Ovary (tissue), 9 donors: ENCODE data around the gene DERL3. TPM values are rescaled to one million over a fixed set of nuclear protein-coding genes. Genes with fewer than 3 reads are reported as not detected.

ENCODE experiments used
- DNase-seq, 5 donors: peaks; one replicate each; pipeline ENCODE4 v3.0.0-alpha.2; 2019 to 2020
- H3K27ac ChIP-seq, 2 donors: fragments of 200-600 bp; one replicate each; pipeline versions ENCODE4 v1.5.1 to v1.8.0; 2019 to 2022
- H3K27me3 ChIP-seq: fragments of 200-600 bp; one replicate; pipeline ENCODE4 v1.8.0; 2022
- H3K36me3 ChIP-seq: fragments of 200-600 bp; sonication (generic); one replicate; pipeline ENCODE4 v1.5.1; 2019
- H3K4me1 ChIP-seq: one replicate; pipeline ENCODE4 v1.8.1; 2013; ENCODE audit warnings: mild to moderate bottlenecking, moderate library complexity; ENCODE audit not compliant: insufficient read depth
- H3K4me3 ChIP-seq: fragments of 200-600 bp; sonication (generic); one replicate; pipeline ENCODE4 v1.5.1; 2017
- H3K9me3 ChIP-seq, 2 donors: fragments of 200-600 bp in 1 of 2; sonication (generic) in 1 of 2; one replicate each; pipeline versions ENCODE4 v1.5.1 to v1.8.1; 2013 to 2019; ENCODE audit warnings: mild to moderate bottlenecking in 1 of 2, moderate library complexity in 1 of 2
- CTCF ChIP-seq, 3 donors: fragments of 450-650 bp in 2 of 3; fragments of 200-600 bp in 1 of 3; IDR thresholded peaks; one replicate each; pipeline versions ENCODE4 v1.5.1 to v1.8.0; 2016 to 2022; ENCODE audit warnings: antibody characterized with exemption in 3 of 3, mild to moderate bottlenecking in 1 of 3
- EP300 ChIP-seq: sonication (generic); formaldehyde crosslinking; IDR thresholded peaks from one replicate; pipeline ENCODE4 v1.6.1; 2017; ENCODE audit warnings: antibody characterized with exemption
- POLR2A ChIP-seq: fragments of 450-650 bp; IDR thresholded peaks from one replicate; pipeline ENCODE4 v1.6.1; 2017; ENCODE audit warnings: antibody characterized with exemption, mild to moderate bottlenecking, moderate library complexity
- WGBS, 3 donors: extraction: QIAGEN DNeasy Blood & Tissue Kit in 1 of 3; methylation state at CpG; one replicate each; pipeline versions ENCODE4 v1.1.5 to v1.1.7; 2013 to 2017; 5-methylcytosine and 5-hydroxymethylcytosine counted together
- intact Hi-C, 4 donors: fragments of 100-400 bp; cut with DNase I; formaldehyde crosslinking; loops; one replicate each; pipeline versions ENCODE4 v1.11.0 to v1.15.1; 2022 to 2023
- polyA plus RNA-seq, 2 donors: library from polyadenylated mRNA; stranded (reverse); fragments of 200-250 nt in 1 of 2; fragments of 350-450 nt in 1 of 2; fragmentation: Illumina TruSeq in 1 of 2; extraction: RNeasy Lipid Tissue Mini Kit (QIAGEN cat#74804) in 1 of 2; gene quantifications; one replicate each; pipeline ENCODE4 v1.2.3, GENCODE V29; 2013 to 2014
- total RNA-seq, 7 donors: library from RNA; depleted of rRNA in 2 of 7; stranded (reverse); fragments of >200 nt in 2 of 7; fragmentation: NEBNext Ultra II Directional in 3 of 7; extraction: Animal tissue kit (Norgen Biotek cat#: 25700) in 3 of 7; gene quantifications; one replicate each; pipeline versions ENCODE4 v1.1.0 to v1.2.4, GENCODE V29; 2016 to 2023
- donor health status: DM: no; HTN: no; CAD: no; lungs with moderate emphysema.
- donor health status: DM: no; HTN: no; CAD: no.
- donor health status: Bipolar disorder and iron deficiency.
- donor health status: DM: yes; HTN: yes; CAD: no.
- donor health status: DM: no; HTN: no; CAD: no.
- donor health status: DM: yes; HTN: yes; CAD: no.

Gene DERL3
- total and polyA plus RNA-seq, 9 donors, result 0.45 to 3.9 (median 1.8) TPM

- Histone ChIP-seq H3K36me3 (no peaks in the 10 kb centered on the region), H3K27ac (no peak overlapping the region), H3K27me3 (no peaks in the 10 kb centered on the region), H3K4me1 (peaks cover 5% of the 10 kb centered on the region), H3K9me3 (no peaks in the 10 kb centered on the region), H3K4me3 (no peak overlapping the region)
- TF ChIP-seq CTCF (IDR thresholded peaks at IDR 0.05) (no peak), POLR2A (no peak), EP300 (no peak)
- no peak for DNase-seq
- WGBS, 3 donors, result 68 to 78% (median 74%) methylated on average over 8 of the region's 8 CpGs
- intact Hi-C loops, result loop anchor here (5.0 to 10.0 kb wide), 3 partner anchors 77 to 310 kb away; partner anchors contain the start of gene CHCHD10 (in 4 of the 4)
Observed at GRCh38 chr22:23844739-23845202, 6.0 kb upstream of the DERL3 start.

- Histone ChIP-seq H3K27ac (no peak overlapping the region), H3K4me3 (no peak overlapping the region), H3K27me3 (no peaks in the 10 kb centered on the region), H3K4me1 (peaks cover 8% of the 10 kb centered on the region), H3K36me3 (no peaks in the 10 kb centered on the region), H3K9me3 (no peaks in the 10 kb centered on the region)
- intact Hi-C loops, result loop anchor here in 1 of 4 donors (10.0 kb wide), 1 partner anchor 308 kb away; no protein-coding TSS in a partner anchor
- no peak for TF ChIP-seq POLR2A
- WGBS, 3 donors, result 87 to 93% (median 87%) methylated on average over 4 of the region's 4 CpGs
- DNase-seq, result no peak
Observed at GRCh38 chr22:23842599-23842998, 3.8 kb upstream of the DERL3 start.

- WGBS, 3 donors, result 59 to 63% (median 63%) methylated on average over 20 of the region's 20 CpGs
- Histone ChIP-seq H3K36me3 (no peaks in the 10 kb centered on the region), H3K4me3 (no peak overlapping the region), H3K27me3 (no peaks in the 10 kb centered on the region), H3K4me1 (peaks cover 8% of the 10 kb centered on the region), H3K9me3 (no peaks in the 10 kb centered on the region), H3K27ac (no peak overlapping the region)
- TF ChIP-seq POLR2A, result no peak
- no peak for TF ChIP-seq CTCF (IDR thresholded peaks at IDR 0.05)
- no peak for TF ChIP-seq EP300
- DNase-seq, result no peak
- intact Hi-C loops, result loop anchor here in 1 of 4 donors (10.0 kb wide), 1 partner anchor 307 kb away; no protein-coding TSS in a partner anchor
Observed at GRCh38 chr22:23841736-23842445, 3.1 kb upstream of the DERL3 start.

DNA sequence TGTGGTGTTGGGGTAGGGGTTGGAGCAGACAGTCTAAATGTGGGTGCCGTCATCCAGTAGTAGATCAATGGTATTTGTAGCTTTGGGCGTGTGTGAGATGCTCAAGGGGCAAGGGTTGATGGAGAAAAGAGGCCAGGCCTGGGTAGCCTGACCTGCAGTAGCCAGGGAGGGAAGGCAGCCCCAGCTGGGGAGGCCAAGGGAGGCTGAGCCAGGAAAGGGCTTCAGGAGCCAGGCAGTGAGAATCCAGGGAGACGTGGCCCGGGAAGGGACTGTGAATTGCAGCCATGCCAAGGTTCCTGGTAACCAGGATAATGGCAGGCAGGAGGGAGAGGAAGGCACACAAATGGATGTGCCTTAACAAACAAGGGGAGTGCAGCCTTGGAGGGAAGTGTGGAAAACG, 2.5 kb upstream of the DERL3 start:
- Histone ChIP-seq H3K27ac (no peak overlapping the region), H3K9me3 (no peaks in the 10 kb centered on the region), H3K4me1 (peaks cover 5% of the 10 kb centered on the region), H3K36me3 (no peaks in the 10 kb centered on the region), H3K27me3 (no peaks in the 10 kb centered on the region), H3K4me3 (no peak overlapping the region)
- no peak for DNase-seq
- 77 to 84% (median 82%) methylated on average over 5 of the region's 5 CpGs for WGBS, 3 donors
- intact Hi-C loops, result loop anchor here in 1 of 4 donors (10.0 kb wide), 1 partner anchor 306 kb away; no protein-coding TSS in a partner anchor
- TF ChIP-seq POLR2A, result no peak
- TF ChIP-seq CTCF (IDR thresholded peaks at IDR 0.05), result no peak
- TF ChIP-seq EP300, result no peak

GRCh38 chr22:23840026-23840425, 1.2 kb upstream of the DERL3 start:
- intact Hi-C loops, result loop anchor here in 1 of 4 donors (10.0 kb wide), 1 partner anchor 305 kb away; no protein-coding TSS in a partner anchor

More at GRCh38 chr22:23840026-23840425, 1.2 kb upstream of the DERL3 start:
- Histone ChIP-seq H3K27me3 (no peaks in the 10 kb centered on the region), H3K4me1 (peaks cover 12% of the 10 kb centered on the region), H3K27ac (no peak overlapping the region), H3K4me3 (no peak overlapping the region), H3K9me3 (no peaks in the 10 kb centered on the region), H3K36me3 (no peaks in the 10 kb centered on the region)
- no peak for TF ChIP-seq POLR2A
- WGBS, 3 donors, result 83 to 92% (median 90%) methylated on average over 7 of the region's 7 CpGs
- DNase-seq, result no peak
